Neural cell (in vitro differentiated cells): ENCODE measurements around the gene MRPL19.

Experiments used
- CTCF ChIP-seq: fragments of 450-650 bp; IDR thresholded peaks from 2 replicates; pipeline ENCODE4 v1.5.1; 2014; ENCODE audit warnings: antibody characterized with exemption, mild to moderate bottlenecking, moderate library complexity; ENCODE audit not compliant: poor library complexity, severe bottlenecking
- POLR2AphosphoS5 ChIP-seq: IDR thresholded peaks from 2 replicates; pipeline ENCODE4 v1.6.1; 2012

GRCh38 chr2:75654012-75654411 lies 7.4 kb downstream of the MRPL19 start:
- TF ChIP-seq CTCF = no peak
- no peak for TF ChIP-seq POLR2AphosphoS5
